ENCODE results near the gene RERE.

The RERE gene

GRCh38 chr1:8307628-8308027 is 509.8 kb downstream of the RERE start:
- no peak for DNase-seq (ENCODE audit: low read depth in 2 of 2)

DNA sequence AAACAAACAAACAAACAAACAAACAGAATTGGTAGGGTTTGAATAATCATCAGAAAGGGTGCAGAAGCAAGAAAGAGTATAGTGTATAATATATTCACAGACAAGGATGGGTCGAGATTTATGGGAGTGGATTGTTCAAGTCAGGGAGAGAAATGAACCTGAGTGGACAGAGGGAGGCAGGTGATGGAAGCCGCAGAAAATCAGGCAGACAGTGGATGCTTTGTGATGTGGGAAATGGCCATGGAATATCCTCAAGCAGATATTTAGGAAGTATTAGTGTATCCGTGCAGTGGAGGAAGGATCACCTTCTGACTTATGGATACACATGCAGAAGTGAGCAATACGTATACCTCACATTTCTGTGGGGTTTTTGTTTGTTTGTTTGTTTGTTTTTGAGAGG is 513.6 kb downstream of the RERE start:
- no peak for DNase-seq (ENCODE audit: low read depth in 2 of 2)

- DNase-seq (ENCODE audit: low read depth in 2 of 2) = no peak
Observed at GRCh38 chr1:8303141-8303540, 514.3 kb downstream of the RERE start.
